ENCODE data around the gene DIPK2A. TPM values are rescaled to one million over a fixed set of nuclear protein-coding genes. Genes with fewer than 3 reads are reported as not detected.

Gene DIPK2A
- total RNA-seq, result 10 to 100 TPM; 40.5 to 42.5 TPM
- 24.6 TPM for polyA plus RNA-seq (2013, experiment 1 of 2)
- polyA plus RNA-seq (2013, experiment 2 of 2), result 23.2 TPM
- long read RNA-seq, experiment 1, full-length matches to known transcripts, result 8 of 23 reads
- long read RNA-seq, experiment 1, partial matches to known transcripts, result 0 of 23 reads
- long read RNA-seq, experiment 1, other reads (novel, unspliced or antisense), result 15 of 23 reads
- long read RNA-seq, experiment 2, full-length matches to known transcripts, result 63 of 71 reads
- long read RNA-seq, experiment 2, partial matches to known transcripts, result 4 of 71 reads
- long read RNA-seq, experiment 2, other reads (novel, unspliced or antisense), result 4 of 71 reads
- long read RNA-seq, experiment 3, full-length matches to known transcripts, result 237 of 244 reads
- long read RNA-seq, experiment 3, partial matches to known transcripts, result 3 of 244 reads
- long read RNA-seq, experiment 3, other reads (novel, unspliced or antisense), result 4 of 244 reads
- long read RNA-seq, experiment 4, partial matches to known transcripts, result 0 of 1 reads
- long read RNA-seq, experiment 4, other reads (novel, unspliced or antisense), result 1 of 1 reads

DNA sequence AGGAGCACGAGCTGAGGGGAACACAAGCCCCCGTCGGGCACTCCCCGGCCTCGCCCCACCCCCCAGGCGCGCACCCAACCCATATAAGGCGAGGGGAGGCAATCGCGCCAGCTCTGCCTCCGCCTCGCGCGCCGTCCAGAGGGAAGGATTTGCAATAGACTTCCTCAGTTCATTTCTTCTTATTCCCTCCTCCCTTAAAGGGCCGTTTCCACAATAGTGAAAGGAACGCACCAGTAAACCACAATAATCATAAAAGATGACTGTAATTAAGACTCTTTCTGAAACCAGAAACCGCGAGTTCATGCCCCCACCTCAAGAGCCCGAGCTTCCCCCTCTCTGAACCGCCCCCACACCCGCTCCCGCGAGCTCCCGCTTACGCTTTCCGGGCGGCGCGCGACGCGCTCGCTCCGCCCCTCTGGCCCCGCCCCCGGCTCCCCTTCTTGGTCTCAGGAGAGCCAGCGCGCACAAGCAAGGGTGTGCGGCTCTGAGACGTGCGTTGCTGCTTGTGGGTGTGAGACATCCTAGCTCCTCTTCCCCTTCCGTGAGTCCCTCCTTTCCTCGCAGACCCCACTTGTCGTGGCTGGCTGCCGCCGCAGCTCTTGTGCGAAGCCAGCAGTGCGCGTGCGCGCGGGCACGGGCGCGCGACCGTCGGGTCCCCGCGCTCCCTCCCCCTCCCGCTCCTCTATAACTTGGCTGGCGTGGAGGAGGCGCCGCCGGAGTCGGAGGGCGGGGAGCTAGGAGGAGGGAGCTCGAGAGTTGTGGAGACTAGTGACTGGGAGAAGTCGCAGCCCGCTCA lies at the start of gene DIPK2A:
Gene DIPK2A (plus strand): TSS at position 465 of the 796 bp plus-strand sequence. CDS start 510 bp downstream, outside the sequence.
- H3K4me3 ChIP-seq (ENCODE audit: low read length), result peak within 1 kb of the TSS; percentile 96
- Mint-ChIP-seq H3K36me3 (ENCODE audit: low read depth) (no peaks in the 10 kb centered on the region), H3K27ac (peak within 1 kb of the TSS; percentile 98), H3K27me3 (ENCODE audit: insufficient read depth) (no peaks in the 10 kb centered on the region), H3K9me3 (no peaks in the 10 kb centered on the region), H3K4me3 (peak within 1 kb of the TSS; percentile 86), H3K4me1 (peaks cover 33% of the 10 kb centered on the region)
- H3K27me3 ChIP-seq (ENCODE audit: control insufficient read depth, insufficient read depth, low read length, poor library complexity, severe bottlenecking), result no peaks in the 10 kb centered on the region
- H3K9me3 ChIP-seq (ENCODE audit: control insufficient read depth, low read length), result no peaks in the 10 kb centered on the region
- TF ChIP-seq, protein P1, sequence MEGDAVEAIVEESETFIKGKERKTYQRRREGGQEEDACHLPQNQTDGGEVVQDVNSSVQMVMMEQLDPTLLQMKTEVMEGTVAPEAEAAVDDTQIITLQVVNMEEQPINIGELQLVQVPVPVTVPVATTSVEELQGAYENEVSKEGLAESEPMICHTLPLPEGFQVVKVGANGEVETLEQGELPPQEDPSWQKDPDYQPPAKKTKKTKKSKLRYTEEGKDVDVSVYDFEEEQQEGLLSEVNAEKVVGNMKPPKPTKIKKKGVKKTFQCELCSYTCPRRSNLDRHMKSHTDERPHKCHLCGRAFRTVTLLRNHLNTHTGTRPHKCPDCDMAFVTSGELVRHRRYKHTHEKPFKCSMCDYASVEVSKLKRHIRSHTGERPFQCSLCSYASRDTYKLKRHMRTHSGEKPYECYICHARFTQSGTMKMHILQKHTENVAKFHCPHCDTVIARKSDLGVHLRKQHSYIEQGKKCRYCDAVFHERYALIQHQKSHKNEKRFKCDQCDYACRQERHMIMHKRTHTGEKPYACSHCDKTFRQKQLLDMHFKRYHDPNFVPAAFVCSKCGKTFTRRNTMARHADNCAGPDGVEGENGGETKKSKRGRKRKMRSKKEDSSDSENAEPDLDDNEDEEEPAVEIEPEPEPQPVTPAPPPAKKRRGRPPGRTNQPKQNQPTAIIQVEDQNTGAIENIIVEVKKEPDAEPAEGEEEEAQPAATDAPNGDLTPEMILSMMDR (conservative IDR thresholded peaks at IDR 0.05), result no peak
- no peaks in the 10 kb centered on the region for H3K36me3 ChIP-seq (ENCODE audit: control insufficient read depth, insufficient read depth, low read length)
- H3K4me1 ChIP-seq (ENCODE audit: control insufficient read depth, insufficient read depth, low read length), result no peaks in the 10 kb centered on the region
- 0% methylated on average over 15 to 71 of the region's 71 CpGs for WGBS, 2 experiments (ENCODE audit: insufficient coverage in 1 of 2, insufficient read length in 1 of 2)
- peak within 1 kb of the TSS; percentile 66 for H3K9ac ChIP-seq (ENCODE audit: extremely low read depth, low read length, poor library complexity, severe bottlenecking)
- peak; percentile 97 for DNase-seq
- peak within 1 kb of the TSS; percentile 95 for H3K27ac ChIP-seq (ENCODE audit: low read depth, low read length)

DNA sequence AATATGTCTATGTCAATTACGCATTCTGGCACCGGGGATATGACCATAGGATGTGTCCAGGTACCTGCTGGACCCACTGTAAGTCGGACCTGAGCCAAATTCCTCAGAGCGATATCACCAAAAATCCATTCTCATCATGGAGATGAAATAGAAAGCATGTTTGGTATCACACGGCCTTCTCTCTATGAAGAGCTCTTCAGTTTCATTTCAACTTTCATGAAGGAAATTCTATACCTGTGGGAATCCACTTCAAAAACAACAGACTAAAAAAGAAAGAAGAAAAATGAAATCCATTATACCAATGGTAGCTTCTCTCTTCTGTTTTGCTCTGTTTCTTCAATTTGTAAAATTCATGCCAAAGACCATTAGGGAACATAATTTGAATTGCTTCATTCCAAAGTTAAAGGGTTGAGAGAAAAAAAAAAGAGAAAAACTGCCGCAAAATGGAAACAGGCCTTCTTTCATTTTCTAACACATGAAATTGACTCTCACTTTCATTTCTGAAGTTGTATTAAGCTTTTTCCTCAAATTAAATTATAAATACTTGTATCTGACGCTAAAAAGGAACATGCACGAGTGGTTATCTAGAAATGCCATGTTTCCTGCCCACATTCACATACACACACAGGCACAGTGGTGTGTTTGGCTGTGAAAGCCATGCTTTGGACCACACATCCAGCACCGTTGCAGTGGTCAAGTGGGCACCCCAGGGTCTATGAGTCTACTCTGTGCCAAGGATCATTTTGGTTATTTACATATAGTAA lies 46.9 kb upstream of the DIPK2A start:
- no peak for DNase-seq
- H3K27me3 ChIP-seq (ENCODE audit: control insufficient read depth, insufficient read depth, low read length, poor library complexity, severe bottlenecking), result no peaks in the 10 kb centered on the region
- H3K9ac ChIP-seq (ENCODE audit: extremely low read depth, low read length, poor library complexity, severe bottlenecking), result no peak overlapping the region
- no peak overlapping the region for H3K27ac ChIP-seq (ENCODE audit: low read depth, low read length)
- Mint-ChIP-seq H3K9me3 (no peaks in the 10 kb centered on the region), H3K27me3 (ENCODE audit: insufficient read depth) (no peaks in the 10 kb centered on the region), H3K4me3 (no peak overlapping the region), H3K27ac (no peak overlapping the region), H3K4me1 (peaks cover 2% of the 10 kb centered on the region), H3K36me3 (ENCODE audit: low read depth) (no peaks in the 10 kb centered on the region)
- 94% methylated on average over 8 of the region's 9 CpGs; no CpG with 5 or more reads in 1 of the 2 experiments for WGBS, 2 experiments (ENCODE audit: insufficient coverage in 1 of 2, insufficient read length in 1 of 2)
- H3K4me1 ChIP-seq (ENCODE audit: control insufficient read depth, insufficient read depth, low read length), result no peaks in the 10 kb centered on the region
- no peaks in the 10 kb centered on the region for H3K36me3 ChIP-seq (ENCODE audit: control insufficient read depth, insufficient read depth, low read length)
- no peaks in the 10 kb centered on the region for H3K9me3 ChIP-seq (ENCODE audit: control insufficient read depth, low read length)
- no peak overlapping the region for H3K4me3 ChIP-seq (ENCODE audit: low read length)
- TF ChIP-seq, protein P1 (conservative IDR thresholded peaks at IDR 0.05), result no peak

DNA sequence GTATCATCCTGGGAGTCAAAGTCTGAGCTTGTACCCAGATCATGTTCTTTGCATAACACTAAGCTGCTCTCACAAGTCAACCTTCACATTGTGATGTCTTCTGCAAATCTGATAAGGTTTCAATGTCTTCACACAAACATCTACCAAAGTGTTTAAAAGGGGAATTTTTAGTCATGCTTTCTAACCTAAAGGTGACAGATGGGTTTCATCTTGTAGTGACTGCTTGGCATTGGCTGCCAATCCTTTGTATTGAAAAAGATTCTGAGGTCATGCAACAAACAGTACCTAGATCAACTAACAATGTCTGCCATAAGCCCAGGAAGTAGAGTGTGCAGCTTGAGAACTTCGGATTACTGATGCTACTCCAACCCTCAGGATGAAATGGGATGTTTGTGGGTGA lies 43.6 kb upstream of the DIPK2A start:
- no peak overlapping the region for H3K4me3 ChIP-seq (ENCODE audit: low read length)
- no peak for DNase-seq
- H3K27ac Mint-ChIP-seq, result no peak overlapping the region
- WGBS, 2 experiments (ENCODE audit: insufficient coverage in 1 of 2, insufficient read length in 1 of 2), result 94% methylated on average over 1 of the region's 1 CpG; no CpG with 5 or more reads in 1 of the 2 experiments
- H3K27ac ChIP-seq (ENCODE audit: low read depth, low read length), result no peak overlapping the region
- no peaks in the 10 kb centered on the region for H3K9me3 Mint-ChIP-seq
- no peaks in the 10 kb centered on the region for H3K36me3 Mint-ChIP-seq (ENCODE audit: low read depth)
- TF ChIP-seq, protein P1 (conservative IDR thresholded peaks at IDR 0.05), result no peak
- no peaks in the 10 kb centered on the region for H3K9me3 ChIP-seq (ENCODE audit: control insufficient read depth, low read length)
- H3K4me1 ChIP-seq (ENCODE audit: control insufficient read depth, insufficient read depth, low read length), result no peaks in the 10 kb centered on the region
- no peak overlapping the region for H3K9ac ChIP-seq (ENCODE audit: extremely low read depth, low read length, poor library complexity, severe bottlenecking)
- H3K36me3 ChIP-seq (ENCODE audit: control insufficient read depth, insufficient read depth, low read length), result no peaks in the 10 kb centered on the region
- peaks cover 2% of the 10 kb centered on the region for H3K4me1 Mint-ChIP-seq
- no peaks in the 10 kb centered on the region for H3K27me3 ChIP-seq (ENCODE audit: control insufficient read depth, insufficient read depth, low read length, poor library complexity, severe bottlenecking)
- H3K27me3 Mint-ChIP-seq (ENCODE audit: insufficient read depth), result no peaks in the 10 kb centered on the region
- H3K4me3 Mint-ChIP-seq, result no peak overlapping the region
